Smooth muscle cell (in vitro differentiated cells): ENCODE measurements around the gene PSD2. TPM values are rescaled to one million over a fixed set of nuclear protein-coding genes. Genes with fewer than 3 reads are reported as not detected.

ENCODE experiments used
- DNase-seq: peaks from one replicate; lab custom pipeline; 2025; ENCODE audit not compliant: unreplicated experiment; lab: John Stamatoyannopoulos, UW
- H2AFZ ChIP-seq: fragments of 200-600 bp; sonication (generic); 2 replicates; pipeline ENCODE4 v1.6.0; 2016; ENCODE audit warnings: antibody characterized with exemption, low read depth, mild to moderate bottlenecking
- H3F3A ChIP-seq: fragments of 200-600 bp; sonication (generic); 2 replicates; pipeline ENCODE4 v1.6.0; 2017; ENCODE audit warnings: antibody characterized with exemption, low read depth
- H3K27ac ChIP-seq: fragments of 200-600 bp; sonication (generic); 2 replicates; pipeline ENCODE4 v1.5.1; 2016; ENCODE audit warnings: low read depth, mild to moderate bottlenecking
- H3K27me3 ChIP-seq: fragments of 200-600 bp; sonication (generic); 2 replicates; pipeline ENCODE4 v1.6.1; 2016; ENCODE audit warnings: low read depth, mild to moderate bottlenecking
- H3K36me3 ChIP-seq: fragments of 200-600 bp; sonication (generic); 2 replicates; pipeline ENCODE4 v1.5.1; 2016; ENCODE audit warnings: low read depth
- H3K4me1 ChIP-seq: fragments of 200-600 bp; sonication (generic); 2 replicates; pipeline ENCODE4 v1.5.1; 2016; ENCODE audit warnings: low read depth
- H3K4me2 ChIP-seq: fragments of 200-600 bp; sonication (generic); 2 replicates; pipeline ENCODE4 v1.6.0; 2016; ENCODE audit warnings: mild to moderate bottlenecking
- H3K4me3 ChIP-seq: fragments of 200-600 bp; sonication (generic); 2 replicates; pipeline ENCODE4 v1.5.1; 2016; ENCODE audit warnings: mild to moderate bottlenecking
- H3K79me2 ChIP-seq: fragments of 200-600 bp; sonication (generic); 2 replicates; pipeline ENCODE4 v1.6.0; 2016; ENCODE audit warnings: low read depth, mild to moderate bottlenecking
- H3K9ac ChIP-seq: fragments of 200-600 bp; sonication (generic); 2 replicates; pipeline ENCODE4 v1.6.0; 2016; ENCODE audit warnings: low read depth
- H3K9me3 ChIP-seq: fragments of 200-600 bp; sonication (generic); replicated peaks from 2 replicates; pipeline ENCODE4 v1.5.1; 2016; ENCODE audit warnings: low read depth
- H4K20me1 ChIP-seq: fragments of 200-600 bp; sonication (generic); 2 replicates; pipeline ENCODE4 v1.6.0; 2016; ENCODE audit warnings: low read depth
- WGBS: methylation state at CpG from one replicate; pipeline ENCODE4 v1.1.7; 2016; ENCODE audit warnings: low lambda C conversion rate; 5-methylcytosine and 5-hydroxymethylcytosine counted together
- polyA plus RNA-seq: library from polyadenylated mRNA; unstranded; fragments of >200 nt; fragmentation: Nextera tagmentation; extraction: Ambion mirVana; gene quantifications from 2 replicates; pipeline ENCODE4 v1.2.1, GENCODE V29; 2016
- total RNA-seq: library from RNA; depleted of rRNA; stranded (reverse); fragments of >200 nt; gene quantifications from 2 replicates; pipeline ENCODE4 v1.2.3, GENCODE V29; 2014
- TF ChIP-seq, protein P1 (sequence below): fragments of 200-600 bp; sonication (generic); IDR thresholded peaks from 2 replicates; pipeline ENCODE4 v1.5.1; 2017; ENCODE audit warnings: borderline replicate concordance, mild to moderate bottlenecking, antibody characterized with exemption; ENCODE audit not compliant: insufficient read depth, poor library complexity, severe bottlenecking

PSD2 gene
- total and polyA plus RNA-seq, 2 experiments from 2014 or later, result 0.54 to 0.81 TPM

DNA sequence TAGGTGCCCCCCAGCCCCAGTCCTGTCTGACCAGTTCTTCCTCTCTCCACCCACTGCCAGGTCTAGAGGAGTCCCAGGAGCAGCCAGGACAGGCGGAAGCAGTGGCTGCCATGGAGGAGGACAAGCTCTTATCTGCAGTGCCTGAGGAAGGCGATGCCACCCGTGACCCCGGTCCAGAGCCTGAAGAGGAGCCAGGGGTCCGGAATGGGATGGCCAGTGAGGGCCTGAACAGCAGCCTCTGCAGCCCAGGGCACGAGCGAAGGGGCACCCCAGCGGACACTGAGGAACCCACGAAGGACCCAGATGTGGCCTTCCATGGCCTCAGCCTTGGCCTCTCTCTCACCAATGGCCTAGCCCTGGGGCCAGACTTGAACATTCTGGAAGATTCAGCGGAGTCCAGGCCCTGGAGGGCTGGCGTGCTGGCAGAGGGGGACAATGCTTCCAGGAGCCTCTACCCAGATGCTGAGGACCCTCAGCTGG, 13.8 kb downstream of the PSD2 start:
- Histone ChIP-seq H3K27me3 (peaks cover 20% of the 10 kb centered on the region), H4K20me1 (no peaks in the 10 kb centered on the region), H3K4me1 (no peaks in the 10 kb centered on the region), H3K27ac (no peak overlapping the region), H2AFZ (no peak overlapping the region), H3K4me2 (no peak overlapping the region), H3K36me3 (no peaks in the 10 kb centered on the region), H3K79me2 (no peaks in the 10 kb centered on the region), H3F3A (no peaks in the 10 kb centered on the region), H3K4me3 (no peak overlapping the region), H3K9ac (no peak overlapping the region), H3K9me3 (no peaks in the 10 kb centered on the region)
- TF ChIP-seq, protein P1, sequence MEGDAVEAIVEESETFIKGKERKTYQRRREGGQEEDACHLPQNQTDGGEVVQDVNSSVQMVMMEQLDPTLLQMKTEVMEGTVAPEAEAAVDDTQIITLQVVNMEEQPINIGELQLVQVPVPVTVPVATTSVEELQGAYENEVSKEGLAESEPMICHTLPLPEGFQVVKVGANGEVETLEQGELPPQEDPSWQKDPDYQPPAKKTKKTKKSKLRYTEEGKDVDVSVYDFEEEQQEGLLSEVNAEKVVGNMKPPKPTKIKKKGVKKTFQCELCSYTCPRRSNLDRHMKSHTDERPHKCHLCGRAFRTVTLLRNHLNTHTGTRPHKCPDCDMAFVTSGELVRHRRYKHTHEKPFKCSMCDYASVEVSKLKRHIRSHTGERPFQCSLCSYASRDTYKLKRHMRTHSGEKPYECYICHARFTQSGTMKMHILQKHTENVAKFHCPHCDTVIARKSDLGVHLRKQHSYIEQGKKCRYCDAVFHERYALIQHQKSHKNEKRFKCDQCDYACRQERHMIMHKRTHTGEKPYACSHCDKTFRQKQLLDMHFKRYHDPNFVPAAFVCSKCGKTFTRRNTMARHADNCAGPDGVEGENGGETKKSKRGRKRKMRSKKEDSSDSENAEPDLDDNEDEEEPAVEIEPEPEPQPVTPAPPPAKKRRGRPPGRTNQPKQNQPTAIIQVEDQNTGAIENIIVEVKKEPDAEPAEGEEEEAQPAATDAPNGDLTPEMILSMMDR, result no peak
- WGBS, result 88% methylated on average over 11 of the region's 11 CpGs
- no peak for DNase-seq

DNA sequence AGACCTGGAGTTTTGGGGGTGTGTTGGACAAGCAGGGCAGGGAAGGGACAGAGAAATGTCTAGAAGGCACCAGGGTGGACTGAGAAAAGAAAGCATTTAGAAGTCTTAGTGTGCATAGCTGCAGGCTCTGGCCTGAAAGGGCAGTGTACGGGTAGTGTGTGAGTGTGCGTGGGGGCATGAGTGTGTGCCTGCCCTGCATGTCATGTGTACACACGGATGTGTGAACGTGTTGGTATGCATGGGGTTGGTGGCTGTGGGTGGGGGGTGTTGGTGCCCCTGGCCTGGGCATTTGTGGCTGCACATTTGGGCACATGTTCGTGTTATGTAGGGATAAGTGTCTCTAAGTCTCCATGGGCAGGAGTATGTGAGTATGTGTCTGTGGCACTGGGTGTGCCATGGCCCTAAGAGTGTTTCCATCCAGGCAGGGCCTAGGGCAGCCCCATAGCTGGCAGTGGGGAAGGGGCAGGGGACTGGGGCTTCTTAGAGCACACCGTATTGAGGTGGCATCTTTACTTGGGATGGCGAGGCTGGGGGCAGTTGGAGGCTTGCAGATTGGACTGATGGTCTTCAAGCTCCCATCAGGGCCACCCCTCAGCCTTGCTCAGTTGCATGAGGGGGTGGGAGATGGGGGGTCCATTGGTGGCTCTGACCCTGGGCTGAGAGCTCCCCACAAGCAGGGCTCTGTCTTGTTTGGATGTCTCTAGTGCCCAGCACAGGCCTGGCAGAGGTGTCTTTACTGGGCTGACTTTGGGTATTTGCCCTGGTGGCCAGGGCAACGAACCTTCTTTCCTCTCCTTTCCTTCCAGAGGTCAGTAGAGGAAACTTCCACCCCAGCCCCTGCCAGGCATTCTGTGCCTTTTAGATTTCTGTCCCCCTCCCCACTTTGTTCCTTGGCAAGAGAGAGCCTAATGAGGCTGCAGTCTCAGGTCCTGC, 15.0 kb downstream of the PSD2 start:
- Histone ChIP-seq H3K4me1 (no peaks in the 10 kb centered on the region), H3K27ac (no peak overlapping the region), H4K20me1 (no peaks in the 10 kb centered on the region), H3K27me3 (peaks cover 12% of the 10 kb centered on the region), H3K9me3 (no peaks in the 10 kb centered on the region), H3K4me2 (no peak overlapping the region), H3F3A (no peaks in the 10 kb centered on the region), H3K9ac (no peak overlapping the region), H2AFZ (no peak overlapping the region), H3K4me3 (no peak overlapping the region), H3K36me3 (no peaks in the 10 kb centered on the region), H3K79me2 (no peaks in the 10 kb centered on the region)
- DNase-seq, result no peak
- 87% methylated on average over 8 of the region's 8 CpGs for WGBS
- TF ChIP-seq, protein P1, result no peak

DNA sequence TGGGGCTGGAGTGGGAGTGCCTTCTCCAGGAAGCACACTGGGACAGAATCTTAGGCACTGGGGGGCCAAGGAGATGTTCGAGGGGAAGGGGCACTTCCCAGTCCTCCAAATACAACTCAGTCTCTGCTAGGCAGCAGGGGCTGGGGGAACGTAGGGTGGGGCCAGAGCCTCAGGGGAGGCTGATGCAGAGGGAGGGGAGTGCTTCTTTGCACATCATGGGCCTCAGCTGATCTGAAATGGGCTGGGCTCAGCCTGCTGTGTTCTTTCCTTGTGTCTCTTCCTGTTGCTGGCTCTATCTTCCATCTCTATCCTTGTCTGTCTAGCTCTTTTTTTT, 15.6 kb downstream of the PSD2 start:
- Histone ChIP-seq H3K27me3 (peaks cover 15% of the 10 kb centered on the region), H4K20me1 (no peaks in the 10 kb centered on the region), H3K4me1 (no peaks in the 10 kb centered on the region), H3K9me3 (no peaks in the 10 kb centered on the region), H3K27ac (no peak overlapping the region), H3K79me2 (no peaks in the 10 kb centered on the region), H3K4me2 (no peak overlapping the region), H3K9ac (no peak overlapping the region), H2AFZ (no peak overlapping the region), H3F3A (no peaks in the 10 kb centered on the region), H3K4me3 (no peak overlapping the region), H3K36me3 (no peaks in the 10 kb centered on the region)
- DNase-seq, result no peak
- WGBS, result 21% methylated on average over 2 of the region's 2 CpGs
- TF ChIP-seq, protein P1, result no peak

DNA sequence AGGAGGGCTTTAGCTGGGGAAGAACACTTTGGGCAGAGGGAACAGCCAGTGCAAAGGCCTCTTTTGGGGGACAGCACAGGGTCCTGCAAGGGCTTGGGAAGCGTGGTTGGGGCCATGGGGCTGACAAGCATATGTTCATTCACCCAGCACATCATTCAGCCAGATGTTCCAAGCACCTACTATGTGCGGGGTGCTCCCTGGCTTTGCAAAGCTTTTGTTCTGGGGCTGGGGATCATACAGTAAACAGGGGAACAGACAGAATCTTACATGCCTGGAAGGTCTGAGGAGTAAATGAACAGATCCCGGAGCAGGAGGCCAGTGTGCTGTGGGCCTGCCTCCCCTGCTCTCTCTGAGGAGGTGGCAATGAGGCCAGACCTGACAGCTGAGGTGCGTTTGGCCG, 16.7 kb downstream of the PSD2 start:
- Histone ChIP-seq H3K4me1 (no peaks in the 10 kb centered on the region), H4K20me1 (no peaks in the 10 kb centered on the region), H3K9ac (no peak overlapping the region), H2AFZ (no peak overlapping the region), H3F3A (no peaks in the 10 kb centered on the region), H3K27ac (no peak overlapping the region), H3K79me2 (no peaks in the 10 kb centered on the region), H3K36me3 (no peaks in the 10 kb centered on the region), H3K4me2 (no peak overlapping the region), H3K27me3 (peaks cover 17% of the 10 kb centered on the region), H3K9me3 (no peaks in the 10 kb centered on the region), H3K4me3 (no peak overlapping the region)
- DNase-seq, result no peak
- TF ChIP-seq, protein P1, result no peak
- 78% methylated on average over 5 of the region's 5 CpGs for WGBS
